Right lobe of liver (tissue), 4 donors: ENCODE results near the gene TEX264.

Source experiments
- CTCF ChIP-seq, 4 donors: fragments of 200-600 bp in 3 of 4; fragments of 450-650 bp in 1 of 4; IDR thresholded peaks; one replicate each; pipeline versions ENCODE4 v1.5.1 to v1.8.0; 2016 to 2022; ENCODE audit warnings: antibody characterized with exemption in 4 of 4, mild to moderate bottlenecking in 2 of 4
- POLR2A ChIP-seq: fragments of 450-650 bp; IDR thresholded peaks from one replicate; pipeline ENCODE4 v1.6.1; 2017; ENCODE audit warnings: antibody characterized with exemption, mild to moderate bottlenecking
- donor health status: DM: no; HTN: no; CAD: no.
- donor health status: DM: no; HTN: no; CAD: no.
- donor health status: DM: no; HTN: yes; CAD: no.

GRCh38 chr3:51729042-51729633, 58.1 kb downstream of the TEX264 start:
- TF ChIP-seq POLR2A (no peak), CTCF (IDR thresholded peaks at IDR 0.05) (no peak)
